DOHH2 (cell line): Measurements from ENCODE around the gene CYP2D6.

Experiments
- CTCF ChIP-seq: fragments of 200-600 bp; sonication (generic); IDR thresholded peaks from one replicate; pipeline ENCODE4 v1.5.1; 2014; ENCODE audit warnings: antibody characterized with exemption, mild to moderate bottlenecking, low read depth, low read length; ENCODE audit not compliant: poor library complexity, severe bottlenecking
- EZH2phosphoT487 ChIP-seq: fragments of 200-600 bp; sonication (generic); IDR thresholded peaks from 2 replicates; pipeline ENCODE4 v1.6.1; 2017; ENCODE audit warnings: borderline replicate concordance, mild to moderate bottlenecking, antibody characterized with exemption, low read length, moderate library complexity, mixed read lengths

- TF ChIP-seq CTCF (no peak), EZH2phosphoT487 (no peak)
These were observed 45.7 kb downstream of the CYP2D6 start for GRCh38 chr22:42084874-42085273.
